PFSK-1 (cell line): ENCODE data around the gene ATP13A2.

Source experiments
- FOXP2 ChIP-seq: optimal IDR thresholded peaks from 2 replicates; pipeline ENCODE3; 2011; ENCODE audit warnings: borderline replicate concordance, control low read depth, inconsistent platforms; ENCODE audit not compliant: insufficient read depth; ENCODE audit errors: extremely low read length, extremely low read depth
- POLR2AphosphoS5 ChIP-seq: IDR thresholded peaks from 2 replicates; pipeline ENCODE4 v1.6.1; 2012; ENCODE audit warnings: low read depth, mild to moderate bottlenecking, control low read depth, low read length, moderate library complexity
- SIN3A ChIP-seq: IDR thresholded peaks from 2 replicates; pipeline ENCODE4 v1.6.1; 2012; ENCODE audit warnings: mild to moderate bottlenecking, low read length, moderate library complexity, borderline replicate concordance; ENCODE audit not compliant: insufficient read depth
- TAF1 ChIP-seq: IDR thresholded peaks from 2 replicates; pipeline ENCODE4 v1.6.1; 2012; ENCODE audit warnings: low read length, control low read depth, borderline replicate concordance; ENCODE audit not compliant: insufficient read depth
- TF ChIP-seq, protein P1 (sequence below), 2 experiments: IDR thresholded peaks; 2 replicates each; pipeline versions ENCODE4 v1.6.1 to v1.8.0; 2011 to 2012; ENCODE audit warnings: low read depth in 2 of 2, low read length in 2 of 2, control low read depth in 1 of 2, inconsistent platforms in 1 of 2, mild to moderate bottlenecking in 1 of 2, moderate library complexity in 1 of 2; ENCODE audit not compliant: insufficient read depth in 1 of 2

ATP13A2 gene

DNA sequence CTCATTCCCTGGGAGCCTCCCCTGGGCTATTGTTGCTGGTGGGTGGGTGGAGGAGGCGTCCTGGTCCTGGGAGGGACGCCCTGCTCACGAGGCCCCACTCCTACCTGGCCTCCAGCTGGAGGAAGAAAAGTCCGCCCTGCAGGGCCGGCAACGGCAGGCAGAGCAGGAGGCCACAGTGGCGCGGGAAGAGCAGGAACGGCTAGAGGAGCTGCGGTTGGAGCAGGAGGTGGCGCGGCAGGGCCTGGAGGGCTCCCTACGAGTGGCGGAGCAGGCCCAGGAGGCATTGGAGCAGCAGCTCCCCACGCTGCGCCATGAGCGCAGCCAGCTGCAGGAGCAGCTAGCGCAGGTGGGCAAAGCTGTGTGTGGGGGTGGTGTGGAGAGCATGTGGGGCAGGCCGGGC lies 65.1 kb downstream of the ATP13A2 start:
- TF ChIP-seq SIN3A: no peak
- no peak for TF ChIP-seq FOXP2
- no peak for TF ChIP-seq POLR2AphosphoS5
- TF ChIP-seq TAF1: no peak
- TF ChIP-seq, protein P1, sequence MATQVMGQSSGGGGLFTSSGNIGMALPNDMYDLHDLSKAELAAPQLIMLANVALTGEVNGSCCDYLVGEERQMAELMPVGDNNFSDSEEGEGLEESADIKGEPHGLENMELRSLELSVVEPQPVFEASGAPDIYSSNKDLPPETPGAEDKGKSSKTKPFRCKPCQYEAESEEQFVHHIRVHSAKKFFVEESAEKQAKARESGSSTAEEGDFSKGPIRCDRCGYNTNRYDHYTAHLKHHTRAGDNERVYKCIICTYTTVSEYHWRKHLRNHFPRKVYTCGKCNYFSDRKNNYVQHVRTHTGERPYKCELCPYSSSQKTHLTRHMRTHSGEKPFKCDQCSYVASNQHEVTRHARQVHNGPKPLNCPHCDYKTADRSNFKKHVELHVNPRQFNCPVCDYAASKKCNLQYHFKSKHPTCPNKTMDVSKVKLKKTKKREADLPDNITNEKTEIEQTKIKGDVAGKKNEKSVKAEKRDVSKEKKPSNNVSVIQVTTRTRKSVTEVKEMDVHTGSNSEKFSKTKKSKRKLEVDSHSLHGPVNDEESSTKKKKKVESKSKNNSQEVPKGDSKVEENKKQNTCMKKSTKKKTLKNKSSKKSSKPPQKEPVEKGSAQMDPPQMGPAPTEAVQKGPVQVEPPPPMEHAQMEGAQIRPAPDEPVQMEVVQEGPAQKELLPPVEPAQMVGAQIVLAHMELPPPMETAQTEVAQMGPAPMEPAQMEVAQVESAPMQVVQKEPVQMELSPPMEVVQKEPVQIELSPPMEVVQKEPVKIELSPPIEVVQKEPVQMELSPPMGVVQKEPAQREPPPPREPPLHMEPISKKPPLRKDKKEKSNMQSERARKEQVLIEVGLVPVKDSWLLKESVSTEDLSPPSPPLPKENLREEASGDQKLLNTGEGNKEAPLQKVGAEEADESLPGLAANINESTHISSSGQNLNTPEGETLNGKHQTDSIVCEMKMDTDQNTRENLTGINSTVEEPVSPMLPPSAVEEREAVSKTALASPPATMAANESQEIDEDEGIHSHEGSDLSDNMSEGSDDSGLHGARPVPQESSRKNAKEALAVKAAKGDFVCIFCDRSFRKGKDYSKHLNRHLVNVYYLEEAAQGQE (IDR thresholded peaks at IDR 0.05; ENCODE audit: insufficient read depth in 1 of 2, low read depth in 2 of 2, low read length in 2 of 2): no peak

GRCh38 chr1:16944038-16944437 lies 67.7 kb downstream of the ATP13A2 start:
- TF ChIP-seq TAF1 (no peak), SIN3A (no peak), FOXP2 (no peak), POLR2AphosphoS5 (no peak)
- TF ChIP-seq, protein P1 (IDR thresholded peaks at IDR 0.05; ENCODE audit: insufficient read depth in 1 of 2, low read depth in 2 of 2, low read length in 2 of 2): no peak

GRCh38 chr1:16938351-16939321 lies 73.1 kb downstream of the ATP13A2 start:
- no peak for TF ChIP-seq SIN3A
- TF ChIP-seq POLR2AphosphoS5: no peak
- no peak for TF ChIP-seq TAF1
- TF ChIP-seq, protein P1 (IDR thresholded peaks at IDR 0.05; ENCODE audit: insufficient read depth in 1 of 2, low read depth in 2 of 2, low read length in 2 of 2): no peak
- TF ChIP-seq FOXP2: no peak
